ENCODE measurements around the gene EMP3. TPM values are rescaled to one million over a fixed set of nuclear protein-coding genes. Genes with fewer than 3 reads are reported as not detected.
A peak's percentile ranks its signal among the peaks of the same experiment; 100 is the strongest.

The EMP3 gene
- total RNA-seq, 4 donors from 2014 or later, result 4.7 to 21.5 (median 10.5) TPM

DNA sequence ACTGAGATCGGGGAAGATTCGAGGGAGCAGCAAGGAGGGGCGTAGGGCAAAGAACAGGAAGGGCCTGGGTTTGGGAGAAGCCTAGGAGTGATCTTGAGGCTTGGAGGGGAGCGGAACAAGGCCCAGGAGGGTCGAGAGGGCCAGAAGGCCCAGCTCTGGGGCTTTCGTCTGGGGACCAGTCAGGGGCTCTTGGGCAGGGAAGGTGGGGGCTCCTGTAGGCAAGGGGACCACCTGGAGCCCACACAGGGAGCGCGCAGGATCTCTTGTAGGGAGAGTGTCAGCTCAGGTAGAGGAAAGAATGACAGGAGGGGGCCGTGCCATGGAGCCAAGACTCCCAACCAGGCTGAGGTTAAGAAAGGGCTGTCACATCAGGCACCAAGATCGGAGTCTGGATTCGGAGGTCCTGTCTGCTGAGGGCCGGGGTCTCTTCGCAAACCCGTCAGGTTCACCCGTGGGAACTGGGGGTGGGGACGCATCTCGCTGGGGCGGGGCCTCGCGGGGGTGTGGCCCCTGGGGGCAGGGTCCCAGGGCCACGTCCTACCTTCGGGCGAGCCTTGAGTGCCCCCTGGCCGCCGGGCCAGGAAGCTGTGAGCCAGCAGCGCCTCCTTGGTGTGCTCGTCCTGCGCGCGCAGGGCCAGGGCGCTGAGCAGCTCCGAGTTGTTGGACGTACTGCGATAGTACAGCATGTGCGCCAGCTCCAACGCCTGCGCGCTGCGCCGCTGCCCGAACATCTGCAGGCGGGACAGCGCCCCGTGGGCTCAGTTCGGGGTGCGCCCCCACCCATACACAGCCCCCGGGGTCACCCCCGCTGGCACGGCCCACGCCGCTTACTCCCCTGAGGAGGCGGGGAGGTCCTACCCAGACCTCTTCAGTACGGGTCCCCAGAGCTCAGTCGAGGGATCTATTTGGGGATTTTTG lies 8.4 kb downstream of the EMP3 start:
- TF ChIP-seq POLR2A (IDR thresholded peaks at IDR 0.05), result no peak
- TF ChIP-seq, protein P1, sequence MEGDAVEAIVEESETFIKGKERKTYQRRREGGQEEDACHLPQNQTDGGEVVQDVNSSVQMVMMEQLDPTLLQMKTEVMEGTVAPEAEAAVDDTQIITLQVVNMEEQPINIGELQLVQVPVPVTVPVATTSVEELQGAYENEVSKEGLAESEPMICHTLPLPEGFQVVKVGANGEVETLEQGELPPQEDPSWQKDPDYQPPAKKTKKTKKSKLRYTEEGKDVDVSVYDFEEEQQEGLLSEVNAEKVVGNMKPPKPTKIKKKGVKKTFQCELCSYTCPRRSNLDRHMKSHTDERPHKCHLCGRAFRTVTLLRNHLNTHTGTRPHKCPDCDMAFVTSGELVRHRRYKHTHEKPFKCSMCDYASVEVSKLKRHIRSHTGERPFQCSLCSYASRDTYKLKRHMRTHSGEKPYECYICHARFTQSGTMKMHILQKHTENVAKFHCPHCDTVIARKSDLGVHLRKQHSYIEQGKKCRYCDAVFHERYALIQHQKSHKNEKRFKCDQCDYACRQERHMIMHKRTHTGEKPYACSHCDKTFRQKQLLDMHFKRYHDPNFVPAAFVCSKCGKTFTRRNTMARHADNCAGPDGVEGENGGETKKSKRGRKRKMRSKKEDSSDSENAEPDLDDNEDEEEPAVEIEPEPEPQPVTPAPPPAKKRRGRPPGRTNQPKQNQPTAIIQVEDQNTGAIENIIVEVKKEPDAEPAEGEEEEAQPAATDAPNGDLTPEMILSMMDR (IDR thresholded peaks at IDR 0.05), result peak; percentile 80 to 95 (median 92)
- Histone ChIP-seq H3K9me3 (no peaks in the 10 kb centered on the region), H3K27me3 (no peaks in the 10 kb centered on the region), H3K27ac (peak overlapping the region; percentile 95 to 98 (median 96)), H3K4me1 (peaks cover 0 to 21% (median 11%) of the 10 kb centered on the region in 4 donors), H3K36me3 (no peaks in the 10 kb centered on the region), H3K4me3 (peak overlapping the region; percentile 59 to 75 (median 61))
- DNase-seq, result peak; percentile 95 to 98 (median 96)

- Histone ChIP-seq H3K27me3 (no peaks in the 10 kb centered on the region), H3K4me3 (no peak overlapping the region), H3K4me1 (peaks cover 0 to 5% (median 0%) of the 10 kb centered on the region in 4 donors), H3K36me3 (peaks cover 0 to 6% (median 0%) of the 10 kb centered on the region in 3 donors), H3K27ac (no peak overlapping the region), H3K9me3 (no peaks in the 10 kb centered on the region)
- no peak for TF ChIP-seq POLR2A (IDR thresholded peaks at IDR 0.05)
- TF ChIP-seq, protein P1 (IDR thresholded peaks at IDR 0.05), result no peak
- no peak for DNase-seq
These were observed 13.0 kb downstream of the EMP3 start for GRCh38 chr19:48338253-48338755.

DNA sequence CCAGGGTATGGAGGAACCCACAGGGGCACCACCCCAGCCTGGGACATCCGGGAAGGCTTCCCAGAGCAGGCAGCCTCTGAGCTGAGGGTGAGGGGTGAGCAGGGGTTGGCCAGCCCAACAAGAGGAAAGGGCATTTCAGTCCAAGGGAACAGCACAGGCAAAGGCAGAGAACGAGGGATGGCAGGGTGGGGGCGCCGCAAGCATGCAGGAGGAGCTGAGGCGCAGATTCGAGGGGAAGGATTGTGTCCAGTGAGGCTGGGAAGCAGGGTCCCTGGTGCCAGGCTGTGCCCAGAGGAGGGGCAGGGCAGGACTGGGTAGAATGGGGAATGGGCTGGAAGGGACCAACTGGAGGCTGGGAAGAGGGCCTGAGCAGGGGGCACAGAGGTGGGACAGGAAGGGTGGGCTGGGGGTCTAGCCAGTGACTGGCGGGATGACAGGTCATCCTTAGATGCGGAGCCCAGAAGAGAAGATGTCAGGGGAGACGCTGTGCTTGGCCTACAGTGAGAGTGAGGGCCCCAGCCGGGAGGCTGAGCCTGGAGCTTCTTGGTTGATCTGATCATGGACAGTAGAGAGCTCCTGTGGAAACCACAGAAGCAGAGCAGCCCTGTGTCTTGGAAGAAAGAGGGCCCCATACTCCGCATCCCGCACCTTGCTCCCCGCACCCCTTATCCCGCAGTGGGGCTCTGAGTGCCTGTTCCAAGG lies 13.6 kb downstream of the EMP3 start:
- no peak for DNase-seq
- TF ChIP-seq, protein P1 (IDR thresholded peaks at IDR 0.05), result no peak
- no peak for TF ChIP-seq POLR2A (IDR thresholded peaks at IDR 0.05)
- no peaks in the 10 kb centered on the region for H3K9me3 ChIP-seq
- peaks cover 0 to 6% (median 0%) of the 10 kb centered on the region in 3 donors for H3K36me3 ChIP-seq
- H3K27ac ChIP-seq, result no peak overlapping the region
- no peak overlapping the region for H3K4me3 ChIP-seq
- H3K27me3 ChIP-seq, result no peaks in the 10 kb centered on the region
- peaks cover 0 to 2% (median 0%) of the 10 kb centered on the region in 4 donors for H3K4me1 ChIP-seq

DNA sequence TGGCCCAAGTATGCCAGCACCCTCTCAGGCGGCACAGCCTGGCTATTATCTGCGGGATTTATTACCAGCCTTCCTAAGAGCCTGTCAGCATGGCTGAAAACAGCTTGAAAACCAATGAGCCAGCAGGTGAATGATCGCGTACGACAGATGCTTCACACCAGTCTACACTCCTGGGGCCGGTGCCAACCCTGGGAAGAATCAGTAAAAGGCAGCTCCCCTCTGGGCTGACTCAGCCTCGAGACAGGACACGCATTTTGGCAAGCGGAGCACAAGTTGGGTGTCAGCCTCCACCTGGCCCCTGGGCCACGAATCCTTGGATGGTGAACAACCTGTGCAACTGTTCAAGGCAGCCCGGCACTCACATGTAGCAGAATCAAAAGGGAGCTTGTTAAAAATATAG lies 15.6 kb downstream of the EMP3 start:
- TF ChIP-seq, protein P1 (IDR thresholded peaks at IDR 0.05), result no peak
- TF ChIP-seq POLR2A (IDR thresholded peaks at IDR 0.05), result no peak
- H3K36me3 ChIP-seq, result peaks cover 0 to 6% (median 0%) of the 10 kb centered on the region in 3 donors
- no peak overlapping the region for H3K4me3 ChIP-seq
- H3K9me3 ChIP-seq, result no peaks in the 10 kb centered on the region
- no peak overlapping the region for H3K27ac ChIP-seq
- no peaks in the 10 kb centered on the region for H3K4me1 ChIP-seq
- DNase-seq, result no peak
- H3K27me3 ChIP-seq, result no peaks in the 10 kb centered on the region

DNA sequence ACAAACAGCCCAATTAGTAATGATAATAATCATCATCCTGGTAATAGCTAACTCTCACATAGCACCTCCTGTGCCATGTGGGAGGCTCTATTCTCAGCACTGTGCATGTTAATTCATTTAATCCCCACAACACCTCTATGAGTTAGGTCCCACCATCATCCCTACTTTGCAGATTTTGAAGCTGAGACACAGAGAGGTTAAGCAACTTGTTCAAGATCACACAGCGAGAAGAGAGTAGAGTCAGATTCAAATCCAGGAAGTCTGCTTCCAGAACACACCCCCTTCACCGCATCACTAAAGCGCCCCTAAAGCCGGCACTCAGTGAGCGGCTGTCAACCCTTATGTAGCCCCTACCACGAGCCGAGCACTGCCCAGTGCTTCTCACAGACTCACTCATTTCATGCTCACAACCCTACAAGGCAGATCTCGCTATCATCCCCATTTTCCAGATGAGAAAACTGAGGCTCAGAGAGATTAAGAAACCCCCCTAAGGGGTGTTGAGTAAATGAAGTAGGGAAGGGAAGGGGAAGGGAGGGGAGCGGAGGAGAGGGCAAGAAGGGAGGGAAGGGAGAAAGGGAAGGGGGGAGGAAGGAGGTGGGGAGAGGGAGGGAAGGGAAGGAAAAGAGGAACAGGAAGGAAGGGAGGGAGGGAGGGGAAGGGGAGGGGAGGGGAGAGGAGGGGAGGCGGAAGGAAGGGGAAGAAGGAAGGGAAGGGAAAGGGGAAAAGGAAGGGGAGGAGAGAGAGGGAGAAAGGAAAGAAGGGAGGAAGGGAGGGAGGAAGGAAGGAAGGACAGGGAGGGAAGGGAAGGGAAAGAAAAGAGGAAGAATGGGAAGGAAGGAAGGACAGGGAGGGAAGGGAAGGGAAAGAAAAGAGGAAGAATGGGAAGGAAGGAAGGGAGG lies 16.4 kb downstream of the EMP3 start:
- TF ChIP-seq, protein P1 (IDR thresholded peaks at IDR 0.05), result no peak
- no peak for TF ChIP-seq POLR2A (IDR thresholded peaks at IDR 0.05)
- no peaks in the 10 kb centered on the region for H3K4me1 ChIP-seq
- DNase-seq, result no peak
- H3K27me3 ChIP-seq, result no peaks in the 10 kb centered on the region
- H3K9me3 ChIP-seq, result no peaks in the 10 kb centered on the region
- H3K27ac ChIP-seq, result no peak overlapping the region
- H3K36me3 ChIP-seq, result peaks cover 0 to 6% (median 0%) of the 10 kb centered on the region in 3 donors
- no peak overlapping the region for H3K4me3 ChIP-seq
